Transverse colon (tissue), 4 donors: Measurements from ENCODE around the gene DPM2. TPM values are rescaled to one million over a fixed set of nuclear protein-coding genes. Genes with fewer than 3 reads are reported as not detected.

Source experiments
- DNase-seq: peaks from one replicate; pipeline ENCODE4 v3.0.0-alpha.2; 2019
- H3K27ac ChIP-seq, 4 donors: fragments of 200-600 bp; sonication (generic); 2 replicates each; pipeline ENCODE4 v1.5.1; 2016 to 2018; ENCODE audit warnings: inconsistent platforms in 4 of 4
- H3K27me3 ChIP-seq: fragments of 200-600 bp; sonication (generic); 2 replicates; pipeline ENCODE4 v1.5.1; 2017; ENCODE audit warnings: inconsistent platforms
- H3K36me3 ChIP-seq, 4 donors: fragments of 200-600 bp; sonication (generic); 2 replicates each; pipeline ENCODE4 v1.5.1; 2017 to 2019; ENCODE audit warnings: inconsistent platforms in 4 of 4
- H3K4me1 ChIP-seq, 4 donors: fragments of 200-600 bp; sonication (generic); 2 replicates each; pipeline ENCODE4 v1.5.1; 2017 to 2020; ENCODE audit warnings: inconsistent platforms in 4 of 4
- H3K4me3 ChIP-seq, 4 donors: fragments of 200-600 bp; sonication (generic); 1 replicate in 1 of 4; 2 replicates in 3 of 4; pipeline versions ENCODE4 v1.5.1 to v1.6.1; 2017 to 2019; ENCODE audit warnings: inconsistent platforms in 4 of 4
- H3K9me3 ChIP-seq, 2 donors: fragments of 200-600 bp; sonication (generic); 2 replicates each; pipeline ENCODE4 v1.5.1; 2017 to 2019; ENCODE audit warnings: inconsistent platforms in 2 of 2
- EP300 ChIP-seq: sonication (generic); formaldehyde crosslinking; IDR thresholded peaks from one replicate; pipeline ENCODE4 v1.6.1; 2017; ENCODE audit warnings: antibody characterized with exemption, low read depth
- POLR2A ChIP-seq: fragments of 450-650 bp; IDR thresholded peaks from one replicate; pipeline ENCODE4 v1.6.1; 2016; ENCODE audit warnings: antibody characterized with exemption, mild to moderate bottlenecking, moderate library complexity
- POLR2AphosphoS5 ChIP-seq, 3 donors: sonication (generic); formaldehyde crosslinking; IDR thresholded peaks; one replicate each; pipeline ENCODE4 v1.6.1; 2016; ENCODE audit warnings: antibody characterized with exemption in 3 of 3
- WGBS, 2 donors: methylation state at CpG; one replicate each; pipeline ENCODE4 v1.1.5; 2018; ENCODE audit warnings: low coverage in 1 of 2; 5-methylcytosine and 5-hydroxymethylcytosine counted together
- in situ Hi-C, 4 donors: fragments of 200-750 bp; cut with MboI; loops; one replicate each; pipeline versions ENCODE4 v1.15.0 to v1.15.1; 2017; ENCODE audit warnings: low sequenced_read_pairs in 3 of 4, low pct_ligation_motif_present in 1 of 4, low pct_unique_long_range_greater_than_20kb in 1 of 4
- intact Hi-C: fragments of 100-400 bp; cut with DNase I; formaldehyde crosslinking; loops from one replicate; pipeline ENCODE4 v1.15.1; 2023; ENCODE audit warnings: low total_unique reads
- total RNA-seq, 4 donors: library from RNA; depleted of rRNA; stranded (reverse); fragments of >200 nt; gene quantifications; one replicate each; pipeline ENCODE4 v1.1.0, GENCODE V29; 2016
- TF ChIP-seq, protein P1 (sequence below), 5 experiments: fragments of 200-600 bp in 3 of 5; fragments of 450-650 bp in 2 of 5; sonication (generic) in 3 of 5; IDR thresholded peaks; 1 replicate in 2 of 5; 2 replicates in 3 of 5; pipeline ENCODE4 v1.5.1; 2016 to 2017; ENCODE audit warnings: antibody characterized with exemption in 5 of 5, inconsistent platforms in 3 of 5, mild to moderate bottlenecking in 2 of 5, moderate library complexity in 1 of 5

The DPM2 gene
- total RNA-seq, 4 donors from 2014 or later, result 20.6 to 249 (median 26.3) TPM

DNA sequence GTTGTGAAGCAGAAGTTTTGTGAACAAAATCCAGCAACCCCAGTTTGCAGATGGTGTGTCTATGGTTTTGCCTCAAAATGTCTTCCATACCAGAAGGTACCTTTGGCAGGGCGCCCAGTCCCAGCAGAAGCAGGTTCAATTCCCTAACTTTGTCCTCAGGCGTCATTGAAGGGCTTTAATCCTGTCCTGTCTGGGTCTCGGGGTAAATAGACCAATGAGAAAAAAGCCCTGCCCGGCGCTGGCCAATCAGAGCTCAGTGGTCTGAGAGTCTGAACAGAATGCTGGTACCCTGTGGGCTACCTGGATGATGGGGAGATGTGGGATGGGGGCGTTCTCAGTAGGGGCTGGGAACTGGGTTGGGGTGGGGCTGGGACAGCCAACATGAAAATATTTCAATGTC lies 14.6 kb downstream of the DPM2 start:
- H3K36me3 ChIP-seq, result no peaks in the 10 kb centered on the region
- in situ Hi-C loops (loop anchor here (10.0 to 25.0 kb wide), 3 partner anchors 136 to 336 kb away; partner anchors contain the start of genes CDK9 (in 1 of the 4) and SH2D3C (in 1 of the 4)), intact Hi-C loops (loop anchor here (5.0 kb wide), 1 partner anchor 186 kb away; the partner anchor contains the start of gene TOR2A)
- DNase-seq, result no peak
- no peak overlapping the region for H3K4me3 ChIP-seq
- peaks cover 6 to 46% (median 32%) of the 10 kb centered on the region in 4 donors for H3K4me1 ChIP-seq
- TF ChIP-seq EP300, result no peak
- no peak for TF ChIP-seq POLR2AphosphoS5 (IDR thresholded peaks at IDR 0.05)
- TF ChIP-seq, protein P1, sequence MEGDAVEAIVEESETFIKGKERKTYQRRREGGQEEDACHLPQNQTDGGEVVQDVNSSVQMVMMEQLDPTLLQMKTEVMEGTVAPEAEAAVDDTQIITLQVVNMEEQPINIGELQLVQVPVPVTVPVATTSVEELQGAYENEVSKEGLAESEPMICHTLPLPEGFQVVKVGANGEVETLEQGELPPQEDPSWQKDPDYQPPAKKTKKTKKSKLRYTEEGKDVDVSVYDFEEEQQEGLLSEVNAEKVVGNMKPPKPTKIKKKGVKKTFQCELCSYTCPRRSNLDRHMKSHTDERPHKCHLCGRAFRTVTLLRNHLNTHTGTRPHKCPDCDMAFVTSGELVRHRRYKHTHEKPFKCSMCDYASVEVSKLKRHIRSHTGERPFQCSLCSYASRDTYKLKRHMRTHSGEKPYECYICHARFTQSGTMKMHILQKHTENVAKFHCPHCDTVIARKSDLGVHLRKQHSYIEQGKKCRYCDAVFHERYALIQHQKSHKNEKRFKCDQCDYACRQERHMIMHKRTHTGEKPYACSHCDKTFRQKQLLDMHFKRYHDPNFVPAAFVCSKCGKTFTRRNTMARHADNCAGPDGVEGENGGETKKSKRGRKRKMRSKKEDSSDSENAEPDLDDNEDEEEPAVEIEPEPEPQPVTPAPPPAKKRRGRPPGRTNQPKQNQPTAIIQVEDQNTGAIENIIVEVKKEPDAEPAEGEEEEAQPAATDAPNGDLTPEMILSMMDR (IDR thresholded peaks at IDR 0.05), result no peak
- TF ChIP-seq POLR2A, result no peak
- peaks cover 58% of the 10 kb centered on the region for H3K27me3 ChIP-seq
- no peak overlapping the region for H3K27ac ChIP-seq
- no peaks in the 10 kb centered on the region for H3K9me3 ChIP-seq
- WGBS, 2 donors, result 38% methylated on average over 6 of the region's 6 CpGs; no CpG with 5 or more reads in 1 of the 2 donors

GRCh38 chr9:127921557-127922120 lies 16.0 kb downstream of the DPM2 start:
- peaks cover 44% of the 10 kb centered on the region for H3K27me3 ChIP-seq
- peaks cover 7 to 41% (median 28%) of the 10 kb centered on the region in 4 donors for H3K4me1 ChIP-seq
- peak; percentile 82 for DNase-seq
- TF ChIP-seq EP300, result no peak
- no peak for TF ChIP-seq POLR2A
- TF ChIP-seq POLR2AphosphoS5 (IDR thresholded peaks at IDR 0.05), result peak in 1 of 3 donors; percentile 7
- TF ChIP-seq, protein P1 (IDR thresholded peaks at IDR 0.05), result peak; percentile 96 to 99 (median 98)
- intact Hi-C loops, result loop anchor here (5.0 kb wide), 1 partner anchor 184 kb away; the partner anchor contains the start of gene TOR2A
- no peaks in the 10 kb centered on the region for H3K9me3 ChIP-seq
- H3K36me3 ChIP-seq, result no peaks in the 10 kb centered on the region
- in situ Hi-C loops, result loop anchor here (10.0 to 25.0 kb wide), 3 partner anchors 134 to 334 kb away; partner anchors contain the start of genes CDK9 (in 1 of the 4) and SH2D3C (in 1 of the 4)
- H3K4me3 ChIP-seq, result peak overlapping the region in 2 of 4 donors; percentile 17 to 20
- 8% methylated on average over 27 of the region's 45 CpGs; no CpG with 5 or more reads in 1 of the 2 donors for WGBS, 2 donors
- H3K27ac ChIP-seq, result no peak overlapping the region

GRCh38 chr9:127920794-127921193 lies 16.9 kb downstream of the DPM2 start:
- intact Hi-C loops, result loop anchor here (5.0 kb wide), 1 partner anchor 183 kb away; the partner anchor contains the start of gene TOR2A
- Histone ChIP-seq H3K4me1 (peaks cover 11 to 47% (median 35%) of the 10 kb centered on the region in 4 donors), H3K4me3 (no peak overlapping the region), H3K36me3 (no peaks in the 10 kb centered on the region), H3K9me3 (no peaks in the 10 kb centered on the region), H3K27me3 (peaks cover 35% of the 10 kb centered on the region), H3K27ac (no peak overlapping the region)
- WGBS, 2 donors, result 80 to 89% methylated on average over 1 to 7 of the region's 7 CpGs
- in situ Hi-C loops, result loop anchor here (10.0 to 25.0 kb wide), 3 partner anchors 133 to 333 kb away; partner anchors contain the start of genes CDK9 (in 1 of the 4) and SH2D3C (in 1 of the 4)
- TF ChIP-seq, protein P1 (IDR thresholded peaks at IDR 0.05), result no peak
- TF ChIP-seq POLR2A (no peak), POLR2AphosphoS5 (IDR thresholded peaks at IDR 0.05) (no peak), EP300 (no peak)
- no peak for DNase-seq

DNA sequence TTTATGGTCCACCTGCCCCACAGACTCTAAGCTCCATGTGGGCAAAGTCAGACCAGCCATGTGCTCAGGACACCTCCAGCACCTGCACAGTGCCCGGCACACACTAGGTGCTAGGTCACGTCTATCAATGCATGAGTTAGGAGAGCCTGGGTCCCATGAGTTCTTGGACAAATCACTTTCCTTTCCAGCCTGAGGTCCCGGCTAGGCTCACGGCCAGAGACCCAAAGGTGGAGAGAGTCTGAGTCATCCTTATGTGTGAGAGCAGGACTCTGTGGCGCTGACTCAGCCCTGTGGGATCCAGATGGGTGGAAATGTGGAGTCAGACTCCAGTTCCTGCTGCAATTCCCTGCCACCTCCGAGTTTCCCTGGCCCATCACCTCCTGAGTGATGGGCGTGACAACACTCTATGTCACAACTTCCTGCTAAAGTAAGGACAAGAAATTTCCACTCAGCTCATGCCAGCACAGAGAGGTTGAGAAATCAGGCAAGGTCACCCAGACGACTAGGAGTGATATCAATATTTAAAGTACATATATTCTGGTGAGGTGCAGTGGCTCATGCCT lies 18.3 kb downstream of the DPM2 start:
- Histone ChIP-seq H3K36me3 (no peaks in the 10 kb centered on the region), H3K4me3 (no peak overlapping the region), H3K9me3 (no peaks in the 10 kb centered on the region), H3K4me1 (peaks cover 16 to 60% (median 46%) of the 10 kb centered on the region in 4 donors), H3K27me3 (peaks cover 22% of the 10 kb centered on the region), H3K27ac (peak overlapping the region; percentile 47 to 84 (median 64))
- DNase-seq, result peak; percentile 86
- TF ChIP-seq EP300 (no peak), POLR2AphosphoS5 (IDR thresholded peaks at IDR 0.05) (peak; percentile 45 to 80 (median 64))
- in situ Hi-C loops, result loop anchor here in 3 of 4 donors (25.0 kb wide), 2 partner anchors 132 to 332 kb away; partner anchors contain the start of genes CDK9 (in 1 of the 3) and SH2D3C (in 1 of the 3)
- intact Hi-C loops, result loop anchor here (2.0 kb wide), 1 partner anchor 329 kb away; no protein-coding TSS in a partner anchor
- WGBS, 2 donors, result 47% methylated on average over 8 of the region's 8 CpGs; no CpG with 5 or more reads in 1 of the 2 donors
